Body of pancreas (tissue), 4 donors: ENCODE results near the gene ANKRD36C. TPM values are rescaled to one million over a fixed set of nuclear protein-coding genes. Genes with fewer than 3 reads are reported as not detected.
A peak's percentile ranks its signal among the peaks of the same experiment; 100 is the strongest.
"Not testable (repeated sequence)": the region's sequence is repeated elsewhere in the genome, so short reads cannot be mapped to it uniquely, and the experiment has no call there.

ENCODE experiments used
- ATAC-seq: fragments of 150-250 bp; one replicate; pipeline ENCODE4 v1.9.1; 2016
- DNase-seq, 4 donors: peaks; one replicate each; pipeline ENCODE4 v3.0.0-alpha.2; 2019
- H3K27ac ChIP-seq, 4 donors: fragments of 200-600 bp; sonication (generic); 1 replicate in 3 of 4; 2 replicates in 1 of 4; pipeline versions ENCODE4 v1.5.1 to v1.6.1; 2016 to 2019; ENCODE audit warnings: mild to moderate bottlenecking in 1 of 4, mixed read lengths in 1 of 4, moderate library complexity in 1 of 4
- H3K27me3 ChIP-seq, 2 donors: fragments of 200-600 bp; sonication (generic); one replicate each; pipeline ENCODE4 v1.6.0; 2016; ENCODE audit warnings: mild to moderate bottlenecking in 1 of 2
- H3K36me3 ChIP-seq, 2 donors: fragments of 200-600 bp; sonication (generic); replicated peaks in 1 of 2; 2 replicates each; pipeline ENCODE4 v1.5.1; 2016; ENCODE audit warnings: low read depth in 2 of 2; ENCODE audit not compliant: insufficient read depth in 1 of 2
- H3K4me1 ChIP-seq: fragments of 200-600 bp; sonication (generic); one replicate; pipeline ENCODE4 v1.6.0; 2016
- H3K4me3 ChIP-seq, 2 donors: fragments of 200-600 bp; sonication (generic); 1 replicate in 1 of 2; 2 replicates in 1 of 2; pipeline ENCODE4 v1.5.1; 2016 to 2019
- H3K9me3 ChIP-seq, 3 donors: fragments of 200-600 bp; sonication (generic); 1 replicate in 2 of 3; 2 replicates in 1 of 3; pipeline ENCODE4 v1.5.1; 2016
- CTCF ChIP-seq, 7 experiments: fragments of 450-650 bp in 4 of 7; fragments of 200-600 bp in 3 of 7; sonication (generic) in 3 of 7; IDR thresholded peaks; one replicate each; pipeline ENCODE4 v1.5.1; 2016 to 2019; ENCODE audit warnings: antibody characterized with exemption in 7 of 7
- POLR2A ChIP-seq, 3 donors: fragments of 450-650 bp; IDR thresholded peaks; one replicate each; pipeline ENCODE4 v1.6.1; 2016; ENCODE audit warnings: antibody characterized with exemption in 3 of 3, mild to moderate bottlenecking in 2 of 3
- WGBS, 2 donors: methylation state at CpG; one replicate each; pipeline ENCODE4 v1.1.5; 2017; 5-methylcytosine and 5-hydroxymethylcytosine counted together
- intact Hi-C: fragments of 100-400 bp; cut with DNase I; formaldehyde crosslinking; loops from one replicate; pipeline ENCODE4 v1.15.1; 2023
- total RNA-seq, 2 donors: library from RNA; depleted of rRNA; stranded (reverse); fragments of >200 nt; gene quantifications; one replicate each; pipeline ENCODE4 v1.1.0, GENCODE V29; 2016

ANKRD36C gene
- total RNA-seq, 2 donors from 2014 or later: 46.7 to 62.6 TPM

- H3K9me3 ChIP-seq, H3K36me3 ChIP-seq, H3K4me3 ChIP-seq, intact Hi-C loops, ATAC-seq, H3K27ac ChIP-seq, DNase-seq, H3K27me3 ChIP-seq: not testable (repeated sequence)
- H3K4me1 ChIP-seq: peaks cover 17% of the 10 kb centered on the region
- 86 to 88% methylated on average over 8 of the region's 8 CpGs for WGBS, 2 donors
Observed at GRCh38 chr2:96012086-96012791, 20.6 kb upstream of the ANKRD36C start.

GRCh38 chr2:96011129-96011455 lies 19.5 kb upstream of the ANKRD36C start:
- peak overlapping the region in 3 of 4 donors; percentile 39 to 59 (median 49) for H3K27ac ChIP-seq
- H3K4me3 ChIP-seq, H3K9me3 ChIP-seq, H3K27me3 ChIP-seq, H3K36me3 ChIP-seq, intact Hi-C loops: not testable (repeated sequence)
- ATAC-seq: peak; percentile 43
- peaks cover 17% of the 10 kb centered on the region for H3K4me1 ChIP-seq
- WGBS, 2 donors: 27 to 28% methylated on average over 3 to 4 of the region's 4 CpGs
- TF ChIP-seq CTCF (IDR thresholded peaks at IDR 0.05): peak in 5 of 7 experiments; percentile 6 to 56 (median 38)
- DNase-seq: peak; percentile 52 to 75 (median 66)

- intact Hi-C loops, H3K27me3 ChIP-seq, H3K36me3 ChIP-seq, H3K9me3 ChIP-seq, H3K4me3 ChIP-seq: not testable (repeated sequence)
- peak; percentile 99 for ATAC-seq
- DNase-seq: peak; percentile 96 to 99 (median 97)
- WGBS, 2 donors: 1% methylated on average over 32 of the region's 65 CpGs; no CpG with 5 or more reads in 1 of the 2 donors
- Histone ChIP-seq H3K27ac (peak overlapping the region; percentile 80 to 90 (median 86)), H3K4me1 (peaks cover 17% of the 10 kb centered on the region)
- TF ChIP-seq POLR2A (IDR thresholded peaks at IDR 0.05): peak; percentile 70 to 79 (median 73)
Observed at GRCh38 chr2:96010320-96011128, 18.9 kb upstream of the ANKRD36C start.

GRCh38 chr2:96009833-96010232 lies 18.2 kb upstream of the ANKRD36C start:
- TF ChIP-seq CTCF (IDR thresholded peaks at IDR 0.05) (peak in 5 of 7 experiments; percentile 10 to 37 (median 30)), POLR2A (IDR thresholded peaks at IDR 0.05) (peak in 1 of 3 donors; percentile 48)
- ATAC-seq (peak; percentile 71), DNase-seq (peak; percentile 54 to 72 (median 65))
- peaks cover 17% of the 10 kb centered on the region for H3K4me1 ChIP-seq
- H3K9me3 ChIP-seq, intact Hi-C loops, H3K4me3 ChIP-seq, H3K27me3 ChIP-seq, H3K36me3 ChIP-seq: not testable (repeated sequence)
- H3K27ac ChIP-seq: peak overlapping the region; percentile 80 to 90 (median 86)
- WGBS, 2 donors: 2 to 10% methylated on average over 4 to 10 of the region's 10 CpGs

GRCh38 chr2:96008051-96008450 lies 16.4 kb upstream of the ANKRD36C start:
- H3K9me3 ChIP-seq, H3K27me3 ChIP-seq, H3K27ac ChIP-seq, intact Hi-C loops, H3K36me3 ChIP-seq, DNase-seq, ATAC-seq, H3K4me3 ChIP-seq: not testable (repeated sequence)
- 74 to 83% methylated on average over 6 of the region's 6 CpGs for WGBS, 2 donors
- peaks cover 17% of the 10 kb centered on the region for H3K4me1 ChIP-seq

GRCh38 chr2:96006248-96006647 lies 14.6 kb upstream of the ANKRD36C start:
- intact Hi-C loops, H3K27me3 ChIP-seq, H3K27ac ChIP-seq, H3K9me3 ChIP-seq, DNase-seq, H3K4me3 ChIP-seq, ATAC-seq, H3K36me3 ChIP-seq: not testable (repeated sequence)
- WGBS, 2 donors: 74 to 76% methylated on average over 5 of the region's 5 CpGs
- H3K4me1 ChIP-seq: peaks cover 13% of the 10 kb centered on the region
